Activated CD4-positive, alpha-beta T cell treated with anti-CD3 and anti-CD28 coated beads for 1 hour (primary cell): Measurements from ENCODE around the gene SPOCK3.
A peak's percentile ranks its signal among the peaks of the same experiment; 100 is the strongest.
"Not testable (repeated sequence)": the region's sequence is repeated elsewhere in the genome, so short reads cannot be mapped to it uniquely, and the experiment has no call there.

Experiments
- DNase-seq: peaks from one replicate; pipeline ENCODE4 v3.0.0-alpha.2; 2020

The SPOCK3 gene

DNA sequence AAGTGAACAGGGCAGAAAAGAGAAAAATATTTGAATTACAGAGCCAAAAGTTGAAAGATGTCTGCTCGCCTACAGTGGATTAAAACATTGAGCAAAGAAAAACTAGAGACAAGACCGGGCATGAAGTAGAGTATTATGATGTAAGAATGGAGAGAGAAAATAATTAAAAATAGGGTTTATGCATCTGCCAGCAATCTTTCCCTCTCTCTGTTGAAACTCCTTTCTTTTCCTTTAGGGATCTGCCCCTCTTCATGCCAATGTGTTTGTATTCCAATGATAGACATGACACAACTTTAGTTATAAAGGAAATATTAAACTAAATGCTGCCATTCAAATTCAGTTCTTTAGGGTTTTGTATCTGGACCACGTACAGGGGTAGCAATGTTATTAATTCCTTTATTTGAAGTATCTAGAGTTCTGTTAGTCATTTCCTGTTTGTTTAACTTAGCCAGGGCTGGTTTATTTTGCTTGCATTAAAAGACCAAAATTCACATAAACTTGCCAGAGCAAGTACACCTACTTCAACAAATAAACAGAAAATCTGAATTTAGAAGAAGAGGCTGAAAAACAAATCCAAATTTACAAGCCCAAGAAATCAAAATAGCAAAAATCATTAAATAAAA is 202.6 kb downstream of the SPOCK3 start:
- DNase-seq, result no peak

GRCh38 chr4:167028976-167029375 is 205.3 kb downstream of the SPOCK3 start:
- no peak for DNase-seq

GRCh38 chr4:167025670-167026069 is 208.6 kb downstream of the SPOCK3 start:
- no peak for DNase-seq

- no peak for DNase-seq
These were observed 210.8 kb downstream of the SPOCK3 start for GRCh38 chr4:167023364-167023925.

GRCh38 chr4:167021545-167022155 is 212.6 kb downstream of the SPOCK3 start:
- DNase-seq, result peak; percentile 16

- no peak for DNase-seq
These were observed 213.9 kb downstream of the SPOCK3 start for GRCh38 chr4:167020410-167020809.

DNA sequence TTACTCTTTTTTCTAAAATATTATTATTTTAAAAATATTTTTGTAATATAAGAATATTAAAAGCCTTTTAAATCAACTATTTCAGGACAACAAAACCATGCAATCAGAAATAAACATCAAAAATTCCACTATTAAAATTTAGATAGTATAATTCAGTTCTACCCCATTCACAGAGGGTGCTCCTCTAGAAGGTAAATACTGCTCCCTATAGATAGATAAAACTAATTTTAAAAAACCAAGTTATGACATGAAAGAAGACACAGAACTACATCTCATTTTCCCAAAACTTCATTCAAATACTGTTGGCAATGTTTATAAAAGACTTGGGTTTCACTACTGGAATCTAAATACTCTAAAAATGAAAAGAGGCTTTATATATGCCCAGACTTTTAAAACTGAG is 219.3 kb downstream of the SPOCK3 start:
- DNase-seq, result no peak

DNA sequence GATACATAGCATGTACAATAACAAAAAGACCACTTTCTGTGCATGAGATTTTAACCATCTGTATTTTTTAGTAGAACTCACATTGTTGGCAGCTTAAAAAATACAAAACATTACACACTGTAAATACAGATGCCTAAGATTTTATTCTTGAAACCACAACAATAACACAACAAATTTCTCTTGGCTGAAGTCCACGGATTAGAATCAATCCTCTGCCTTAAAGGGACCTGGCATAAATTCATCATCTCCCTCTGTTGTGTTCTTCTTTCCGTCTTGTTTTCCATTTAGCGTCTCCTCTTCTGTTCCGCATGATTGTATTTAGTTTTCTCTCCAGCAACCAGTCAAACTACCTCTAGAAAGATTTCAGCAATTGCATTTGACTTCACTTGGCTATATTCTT is 231.0 kb downstream of the SPOCK3 start:
- no peak for DNase-seq

- DNase-seq, result no peak
These were observed 234.0 kb downstream of the SPOCK3 start for GRCh38 chr4:167000141-167000852.

DNA sequence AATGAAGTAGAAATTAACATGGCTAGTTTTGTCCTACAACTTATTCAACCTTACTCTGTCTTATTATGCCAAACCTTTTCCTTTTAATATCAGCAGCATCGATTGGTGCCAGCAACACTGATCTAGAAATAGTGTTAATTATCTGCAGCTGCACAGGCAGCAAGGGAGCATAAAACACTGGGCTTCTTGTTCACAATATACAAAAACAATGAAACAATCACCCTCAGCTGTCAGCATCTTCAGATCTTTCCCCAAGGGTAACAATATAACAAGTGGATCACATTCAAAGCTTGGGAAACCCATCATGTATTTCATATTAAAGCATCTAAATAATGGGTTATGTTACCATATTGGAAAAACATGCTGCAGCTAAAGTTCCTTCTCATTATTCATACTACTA is 238.1 kb downstream of the SPOCK3 start:
- DNase-seq, result no peak

DNA sequence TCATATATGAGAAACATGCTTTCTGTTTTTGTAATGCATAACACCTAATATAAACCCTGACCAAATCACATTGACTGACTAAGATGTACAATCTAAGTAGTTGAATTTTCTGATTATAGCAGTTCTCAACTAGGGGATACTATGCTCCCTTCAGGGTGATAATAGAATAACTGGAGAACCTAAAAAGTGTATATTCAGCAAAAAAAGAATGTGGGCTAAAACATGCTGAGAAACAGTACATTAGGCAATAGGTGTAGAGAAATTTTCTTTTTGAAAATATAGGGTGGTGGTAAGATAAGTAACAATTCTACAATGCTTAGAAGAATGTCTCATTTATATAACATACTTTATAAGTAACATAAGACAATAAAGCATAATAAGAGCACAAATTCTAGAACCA is 239.6 kb downstream of the SPOCK3 start:
- DNase-seq, result no peak

- DNase-seq, result no peak
These were observed 243.2 kb downstream of the SPOCK3 start for GRCh38 chr4:166991006-166991561.

GRCh38 chr4:166989886-166990285 is 244.4 kb downstream of the SPOCK3 start:
- DNase-seq, result no peak

GRCh38 chr4:166987026-166987425 is 247.3 kb downstream of the SPOCK3 start:
- no peak for DNase-seq

- DNase-seq, result no peak
These were observed 252.4 kb downstream of the SPOCK3 start for GRCh38 chr4:166981847-166982246.

DNA sequence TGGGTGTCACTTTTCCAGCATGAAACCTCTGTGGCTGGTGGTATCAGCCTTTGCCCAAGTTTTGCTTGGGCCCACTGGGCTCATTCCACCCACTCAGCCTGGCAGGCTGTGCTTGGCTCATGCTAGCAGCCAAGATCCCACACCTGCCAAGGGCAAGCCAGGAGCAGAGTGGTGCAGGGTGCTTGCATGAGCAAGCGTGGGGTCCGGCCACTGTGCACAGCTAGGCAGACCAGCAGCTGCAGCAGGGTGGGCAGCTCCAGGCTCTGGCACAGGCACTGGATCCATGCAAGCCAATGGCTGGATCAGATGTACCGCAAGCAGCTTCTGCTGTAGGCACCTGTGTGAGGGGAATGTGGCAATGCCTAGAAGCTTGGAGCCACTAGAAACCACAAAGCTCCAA is 253.9 kb downstream of the SPOCK3 start:
- DNase-seq, result no peak

DNA sequence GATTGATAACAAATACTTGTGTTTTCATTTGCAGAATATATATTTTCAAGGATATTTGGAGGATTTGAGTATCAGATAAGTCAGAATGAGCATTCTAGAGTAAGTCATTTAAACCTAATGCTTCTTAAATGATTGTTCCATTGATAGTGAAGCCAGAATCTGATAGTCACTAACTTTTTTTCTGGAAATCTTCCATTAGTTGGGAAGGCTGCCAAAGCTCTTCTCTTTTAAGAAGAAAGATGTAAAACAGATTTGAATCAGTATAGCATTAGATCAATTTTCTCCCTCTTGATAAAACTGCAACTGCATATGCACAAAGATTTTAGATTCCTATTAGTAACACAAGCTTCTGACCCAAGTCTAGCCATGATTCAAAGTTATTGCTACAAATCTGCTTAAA is 256.7 kb downstream of the SPOCK3 start:
- DNase-seq, result no peak

GRCh38 chr4:166972071-166972470 is 262.2 kb downstream of the SPOCK3 start:
- no peak for DNase-seq

- DNase-seq, result not testable (repeated sequence)
These were observed 266.1 kb downstream of the SPOCK3 start for GRCh38 chr4:166968219-166968618.

DNA sequence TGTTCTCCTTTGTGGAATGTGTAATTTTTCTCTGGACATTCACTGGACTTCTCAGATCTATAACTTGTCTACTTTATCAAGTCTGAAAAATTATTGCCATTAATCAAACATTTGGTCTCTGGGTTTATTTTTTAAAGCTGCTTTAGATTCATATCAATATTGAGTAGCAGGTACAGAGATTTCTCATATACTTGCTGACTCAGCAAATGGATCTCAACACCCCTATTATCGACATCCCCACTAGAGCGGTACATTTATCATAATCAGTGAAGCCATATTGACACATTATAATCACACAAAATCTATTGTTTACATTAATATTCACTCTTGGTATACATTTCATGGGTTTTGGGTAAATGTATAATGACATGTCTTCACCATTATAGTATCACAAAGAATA is 268.7 kb downstream of the SPOCK3 start:
- DNase-seq, result no peak

DNA sequence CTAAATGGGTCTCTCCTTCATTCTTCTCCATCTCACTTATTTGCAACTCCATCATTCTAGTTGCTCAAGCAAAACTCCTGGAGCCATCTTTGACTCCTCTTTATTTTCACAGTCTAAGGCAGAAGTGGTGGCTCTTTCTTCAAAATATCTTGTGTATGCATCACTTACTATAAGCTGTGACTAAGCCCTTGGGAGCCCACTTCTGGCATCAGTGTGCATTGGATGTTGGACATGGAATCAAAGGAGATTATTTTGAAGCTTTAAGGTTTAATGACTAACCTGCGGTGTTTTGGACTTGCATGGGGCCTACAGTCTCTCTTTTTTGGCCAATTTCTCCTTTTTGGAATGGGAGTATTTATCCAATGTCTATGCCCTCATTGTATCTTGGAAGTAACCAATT is 276.8 kb downstream of the SPOCK3 start:
- DNase-seq, result no peak

DNA sequence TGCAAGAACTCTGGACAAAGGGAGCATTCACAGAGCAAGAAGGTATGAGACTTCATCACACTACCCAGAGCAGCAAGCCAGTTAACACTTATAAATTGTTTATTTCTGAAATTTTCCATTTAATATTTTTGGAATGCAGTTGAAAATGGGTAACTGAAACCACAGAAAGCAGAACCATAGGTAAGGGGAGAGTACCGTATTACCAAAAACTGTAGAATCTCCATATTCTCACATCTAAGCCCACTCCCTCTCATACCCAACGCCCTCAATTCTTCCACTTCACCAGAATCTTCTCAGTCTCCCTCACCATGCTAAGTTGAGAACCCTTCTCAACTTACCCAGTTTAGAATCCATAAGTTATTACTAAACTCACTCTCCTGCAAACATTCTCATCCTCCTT is 277.8 kb downstream of the SPOCK3 start:
- no peak for DNase-seq

DNA sequence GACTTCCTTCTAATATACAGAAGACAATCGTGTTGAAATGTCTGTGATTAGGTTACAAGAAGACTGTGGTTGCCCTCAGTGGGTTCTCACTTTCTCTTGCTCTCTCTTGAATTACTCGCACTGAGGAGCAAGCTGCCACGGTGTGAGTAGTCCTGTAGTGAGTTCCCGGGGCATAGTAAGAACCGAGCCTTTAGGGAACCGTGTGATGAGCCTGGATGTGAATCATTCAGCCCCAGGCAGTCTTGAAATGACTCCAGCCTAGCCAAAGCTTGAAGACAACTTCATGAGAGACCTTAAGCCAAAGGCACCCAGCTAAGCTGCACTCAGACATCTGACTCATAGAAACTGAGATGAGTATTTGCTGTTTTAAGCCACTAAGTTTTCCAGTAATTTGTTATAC is 292.7 kb downstream of the SPOCK3 start:
- DNase-seq, result no peak

- no peak for DNase-seq
These were observed 303.8 kb downstream of the SPOCK3 start for GRCh38 chr4:166930464-166930863.
